GM18907 (cell line): ENCODE measurements around the gene TSPAN10.
"Not testable (repeated sequence)": the region's sequence is repeated elsewhere in the genome, so short reads cannot be mapped to it uniquely, and the experiment has no call there.

Experiments
- ATAC-seq: cut with Tn5 transposase; IDR thresholded peaks from one replicate; pipeline ENCODE4 v1.9.1; 2021; ENCODE audit warnings: mild to moderate bottlenecking, moderate library complexity; ENCODE audit not compliant: unreplicated experiment

Gene TSPAN10

DNA sequence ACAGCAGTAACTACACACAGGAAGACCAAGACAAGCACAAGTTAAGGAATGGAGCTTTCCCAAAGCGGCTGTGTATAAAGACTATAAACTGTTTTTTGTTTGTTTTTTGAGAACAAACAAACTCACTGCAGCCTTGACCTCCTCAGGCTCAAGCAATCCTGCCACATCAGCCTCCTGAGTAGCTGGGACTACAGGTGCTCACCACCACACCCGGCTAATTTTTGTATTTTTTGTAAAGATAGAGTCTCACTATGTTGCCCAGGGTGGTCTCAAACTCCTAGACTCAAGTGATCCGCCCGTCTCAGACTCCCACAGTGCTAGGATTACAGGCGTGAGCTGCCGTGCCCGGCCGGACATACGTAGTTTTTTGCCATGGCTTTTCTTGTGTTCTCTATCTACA is 23.4 kb downstream of the TSPAN10 start:
- ATAC-seq: no peak

DNA sequence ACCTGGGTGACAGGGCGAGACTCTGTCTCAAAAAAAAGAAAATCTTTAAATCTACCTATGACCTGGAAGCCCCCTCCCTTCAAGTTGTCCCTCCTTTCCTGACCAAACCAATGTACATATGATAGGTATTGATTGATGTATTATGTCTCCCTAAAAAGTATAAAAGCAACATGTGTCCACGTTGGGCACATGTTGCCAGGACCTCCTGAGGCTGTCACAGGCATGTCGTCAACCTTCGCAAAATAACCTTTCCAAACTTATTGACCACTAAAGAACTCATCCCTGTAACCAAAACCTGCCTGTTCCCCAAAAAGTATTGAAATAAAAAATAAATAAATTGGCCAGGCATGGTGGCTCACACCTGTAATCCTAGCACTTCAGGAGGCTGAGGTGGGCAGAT is 25.0 kb downstream of the TSPAN10 start:
- no peak for ATAC-seq

GRCh38 chr17:81664051-81664470 is 27.1 kb downstream of the TSPAN10 start:
- ATAC-seq: no peak

DNA sequence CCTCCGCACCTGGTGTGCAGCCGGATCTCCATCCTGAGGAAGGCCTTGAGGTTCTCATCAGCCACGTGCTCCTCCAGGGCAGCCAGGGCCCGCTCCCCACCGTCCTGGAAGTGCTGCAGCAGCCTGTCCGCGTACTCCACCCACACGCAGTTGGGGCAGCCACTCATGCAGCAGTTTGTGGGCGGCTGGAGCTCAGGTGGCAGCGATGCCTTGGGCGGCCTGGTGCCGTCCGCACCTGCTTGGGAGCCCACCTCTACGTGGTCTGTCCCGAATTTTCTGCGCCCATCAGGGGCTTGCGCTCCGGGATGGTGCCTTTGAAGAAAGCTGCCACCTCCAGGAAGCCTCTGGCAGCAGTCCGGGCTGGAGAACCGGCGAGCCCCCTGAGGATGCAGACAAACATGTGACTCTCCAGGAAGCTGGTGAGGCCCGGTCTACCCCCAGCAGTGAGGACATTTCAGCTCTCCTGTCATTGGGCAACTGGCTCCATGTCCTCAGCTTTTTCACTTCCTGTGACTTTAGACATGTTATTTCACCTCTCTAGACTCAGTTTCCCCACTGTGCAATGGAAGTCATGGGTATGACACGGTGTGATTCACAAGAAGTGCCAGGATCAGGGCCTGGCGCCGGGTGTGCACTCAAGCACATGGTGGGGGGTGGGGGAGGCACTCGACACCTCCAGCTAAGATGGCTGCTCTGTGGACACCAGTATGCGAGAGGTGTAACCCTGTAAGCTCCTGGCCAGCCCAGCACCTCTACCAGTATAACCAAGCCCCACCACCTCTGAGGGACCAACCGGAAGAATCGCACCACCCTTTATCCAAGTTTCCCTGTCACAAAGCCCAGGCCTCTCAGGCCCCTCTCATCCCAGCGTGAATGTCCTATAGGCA is 28.5 kb downstream of the TSPAN10 start:
- peak; percentile 9 for ATAC-seq

GRCh38 chr17:81666092-81666341 is 29.0 kb downstream of the TSPAN10 start:
- no peak for ATAC-seq

DNA sequence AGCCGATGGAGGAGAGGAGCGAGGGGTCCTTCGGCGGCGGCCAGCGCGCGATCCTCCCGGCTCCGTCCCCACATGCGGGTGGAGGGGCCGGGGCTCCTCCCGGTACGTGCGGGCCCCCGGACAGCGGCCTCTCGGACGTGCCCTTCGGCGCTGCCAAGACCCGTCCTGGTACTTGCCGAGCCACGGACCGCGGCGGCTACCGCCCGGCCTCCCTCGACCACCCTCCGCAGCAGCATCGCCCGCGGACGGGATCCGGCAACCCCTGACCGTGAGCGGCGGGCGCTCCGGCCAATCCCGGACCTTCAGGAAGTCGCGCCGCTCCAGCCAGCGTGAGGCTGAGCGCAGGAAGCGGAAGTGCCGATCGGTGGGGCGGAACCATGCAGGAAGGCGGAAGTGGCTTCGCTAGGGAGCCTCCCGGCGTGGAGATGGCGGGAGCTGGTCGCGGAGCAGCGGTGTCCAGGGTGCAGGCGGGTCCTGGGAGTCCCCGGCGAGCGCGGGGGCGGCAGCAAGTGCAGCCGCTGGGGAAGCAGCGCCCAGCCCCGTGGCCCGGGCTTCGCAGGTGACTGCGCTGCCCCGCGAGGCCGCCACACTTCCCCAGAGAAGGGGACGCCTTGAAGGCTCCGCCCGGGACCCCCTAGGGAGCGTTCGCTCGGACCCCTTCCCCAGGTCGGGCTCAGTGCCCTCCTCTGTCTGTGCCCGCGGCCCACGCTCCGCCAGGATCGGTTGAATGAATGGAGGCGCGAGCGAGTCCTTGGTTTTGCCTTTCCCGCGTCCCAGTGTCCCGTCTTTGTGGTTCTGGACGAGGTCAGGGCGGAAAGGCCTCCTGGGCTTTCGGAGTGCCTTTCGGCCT is 29.6 kb downstream of the TSPAN10 start, which contains the start of the genes CCDC137 and OXLD1:
CCDC137 (plus strand) TSS at position 396 of the 850 bp plus-strand sequence; CDS start at position 426, 30 bp downstream.
OXLD1 (minus strand) TSS at position 264 of the 850 bp plus-strand sequence; CDS start at position 236, 28 bp downstream.
- peak; percentile 90 for ATAC-seq

DNA sequence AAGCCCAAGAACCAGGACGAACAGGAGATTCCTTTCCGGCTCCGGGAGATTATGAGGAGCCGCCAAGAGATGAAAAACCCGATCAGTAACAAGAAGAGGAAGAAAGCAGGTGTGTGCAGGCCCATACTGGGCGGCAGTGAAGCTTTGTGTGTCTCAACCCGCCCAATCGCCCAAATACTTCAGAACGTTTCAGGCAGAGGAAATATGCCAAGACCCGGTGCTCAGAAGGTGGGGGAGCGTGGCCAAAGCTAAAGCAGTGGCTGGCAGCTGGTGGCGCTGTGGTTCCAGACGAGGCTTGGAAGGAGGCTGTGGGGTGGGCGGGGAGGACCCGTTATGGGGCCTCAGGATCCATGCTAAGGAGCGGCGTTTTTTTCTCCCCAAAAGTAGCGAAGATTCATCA is 30.8 kb downstream of the TSPAN10 start:
- ATAC-seq: no peak

DNA sequence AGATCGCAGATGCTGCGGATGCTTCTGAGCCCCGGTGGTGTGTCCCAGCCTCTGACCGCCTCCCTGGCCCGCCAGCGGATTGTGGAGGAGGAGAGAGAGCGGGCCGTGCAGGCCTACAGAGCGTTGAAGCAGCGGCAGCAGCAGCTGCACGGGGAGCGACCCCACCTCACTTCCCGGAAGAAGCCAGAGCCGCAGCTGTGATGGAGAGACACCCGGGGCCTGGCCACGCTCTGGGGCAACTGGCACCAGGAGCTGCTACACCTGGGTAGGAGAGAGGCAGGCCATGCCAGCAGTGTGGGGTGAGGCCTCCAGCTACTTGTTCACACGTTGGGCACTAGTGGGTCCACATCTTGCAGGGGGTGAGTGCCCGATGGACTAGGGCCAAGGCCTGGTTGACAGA is 35.5 kb downstream of the TSPAN10 start:
- ATAC-seq: no peak

DNA sequence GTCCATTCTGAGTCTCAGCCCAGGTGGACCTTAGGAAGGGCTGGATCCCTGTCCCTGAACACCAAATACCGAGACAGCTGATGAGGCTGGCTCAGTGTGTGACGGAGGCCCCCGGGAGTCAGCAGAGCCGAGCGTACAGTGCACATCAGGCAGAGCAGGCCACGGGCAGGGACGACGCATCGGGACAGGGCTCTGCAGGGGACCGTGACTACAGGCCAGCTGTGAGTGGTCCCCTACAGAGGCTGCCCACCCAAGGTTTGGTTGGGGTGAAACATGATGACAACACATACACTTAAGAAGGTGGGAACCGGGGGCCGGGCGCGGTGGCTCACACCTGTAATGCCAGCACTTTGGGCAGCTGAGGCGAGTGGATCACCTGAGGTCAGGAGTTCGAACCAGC is 36.0 kb downstream of the TSPAN10 start:
- ATAC-seq: no peak

GRCh38 chr17:81673561-81674258 is 36.7 kb downstream of the TSPAN10 start:
- no peak for ATAC-seq

DNA sequence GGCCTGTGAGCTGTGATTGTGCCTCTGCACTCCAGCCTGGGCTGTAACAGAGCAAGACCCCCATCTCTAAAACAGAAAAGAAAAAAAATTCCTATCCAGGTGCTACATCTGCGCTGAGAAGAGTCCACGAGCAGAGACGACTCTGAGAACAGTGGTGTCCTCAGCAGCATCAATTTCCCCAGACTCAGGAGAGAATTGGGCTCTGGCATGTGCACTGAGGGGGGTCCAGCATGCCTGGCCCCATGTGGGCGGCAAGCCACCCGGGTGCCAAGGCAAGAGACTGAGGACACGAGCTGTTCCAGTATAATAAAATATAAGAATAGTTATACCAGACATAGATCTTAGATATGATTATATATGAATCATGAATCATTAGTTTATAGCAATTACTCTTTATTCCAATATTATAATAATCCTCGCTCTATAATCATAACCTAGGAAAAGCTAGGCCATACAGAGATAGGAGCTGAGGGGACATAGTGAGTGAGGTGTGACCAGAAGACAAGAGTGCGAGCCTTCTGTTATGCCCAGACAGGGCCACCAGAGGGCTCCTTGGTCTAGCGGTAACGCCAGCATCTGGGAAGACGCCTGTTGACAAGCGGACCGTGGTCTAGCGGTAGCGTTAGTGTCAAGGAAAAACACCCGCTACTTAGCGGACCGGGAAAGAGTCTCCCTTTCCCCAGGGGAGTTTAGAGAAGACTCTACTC is 38.7 kb downstream of the TSPAN10 start:
- ATAC-seq: not testable (repeated sequence)

GRCh38 chr17:81676906-81677305 is 39.9 kb downstream of the TSPAN10 start:
- no peak for ATAC-seq

GRCh38 chr17:81680150-81680549 is 43.2 kb downstream of the TSPAN10 start:
- ATAC-seq: no peak

DNA sequence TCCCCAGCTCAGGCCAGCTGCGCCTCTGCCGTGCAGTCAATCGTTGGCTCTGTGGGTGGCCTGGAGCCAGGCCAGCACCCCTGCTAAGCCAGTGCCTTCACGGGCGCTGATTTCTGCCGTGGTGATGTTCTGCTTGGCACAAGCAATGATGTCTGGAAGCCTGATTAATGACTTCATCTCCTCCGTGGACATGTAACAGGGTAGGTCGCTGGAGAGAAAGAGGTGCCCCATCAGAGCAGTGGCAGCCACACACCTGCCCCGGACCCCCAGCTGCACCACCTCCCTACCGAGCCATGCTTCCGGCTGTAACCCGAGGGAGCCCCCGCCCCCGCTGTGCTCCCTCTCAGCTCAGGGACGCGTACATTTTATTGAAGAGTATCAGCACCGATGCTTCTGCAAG is 44.7 kb downstream of the TSPAN10 start:
- ATAC-seq: no peak

DNA sequence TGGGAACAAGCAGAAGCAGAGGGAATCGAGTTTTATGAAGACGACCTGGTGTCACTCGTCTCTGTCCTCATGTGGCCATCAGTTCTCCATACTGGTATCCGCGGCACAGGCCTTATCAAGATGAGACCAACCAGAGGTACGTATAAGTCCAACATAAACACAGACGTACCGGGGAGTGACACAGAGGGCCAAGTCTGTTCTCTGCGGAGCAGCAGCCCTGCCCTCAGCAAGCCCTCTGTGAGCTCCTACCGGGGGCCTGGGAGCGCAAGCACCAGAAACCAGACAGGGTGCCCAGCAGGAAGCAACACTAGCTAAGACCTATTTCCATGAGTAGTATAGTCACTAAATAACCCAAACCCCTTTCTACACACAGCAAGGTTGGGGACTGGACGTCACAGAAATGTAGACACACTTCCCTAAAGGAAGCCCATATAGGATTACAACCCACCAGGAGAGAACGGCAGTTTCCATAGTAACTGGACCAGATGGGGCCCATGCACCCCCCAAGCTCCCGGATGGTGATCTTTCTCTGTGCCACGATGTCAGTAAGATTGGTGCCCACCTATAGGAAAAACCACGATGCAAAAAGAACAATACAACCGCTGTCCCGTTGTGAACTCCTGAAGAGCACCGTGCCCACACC is 45.7 kb downstream of the TSPAN10 start:
- ATAC-seq: no peak

DNA sequence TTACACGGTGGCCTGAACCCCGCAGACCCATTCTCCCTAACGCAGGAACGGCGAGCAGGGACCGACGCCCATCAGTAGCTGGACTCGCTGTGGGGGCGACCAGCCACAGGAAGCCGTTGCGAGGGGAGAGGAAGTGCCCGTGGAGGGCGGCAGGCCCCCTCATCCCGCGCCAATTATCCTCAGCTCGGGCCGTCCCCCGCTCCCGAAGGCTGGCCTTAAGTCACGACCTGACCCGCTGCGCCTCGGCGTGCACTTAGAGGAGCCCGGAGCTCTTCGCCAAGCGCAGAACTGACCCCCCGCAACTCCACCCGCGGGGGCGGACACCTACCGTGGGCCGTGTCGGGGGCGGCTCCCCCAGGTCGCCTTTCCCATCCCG is 46.2 kb downstream of the TSPAN10 start:
- no peak for ATAC-seq

GRCh38 chr17:81683584-81684441 is 46.8 kb downstream of the TSPAN10 start, which contains the start of the genes ARL16 and HGS:
ARL16 (minus strand) TSS chr17:81683797; CDS start chr17:81683753, 44 bp downstream.
HGS (plus strand) TSS chr17:81684011; CDS start chr17:81684067, 56 bp downstream.
- peak; percentile 85 for ATAC-seq

DNA sequence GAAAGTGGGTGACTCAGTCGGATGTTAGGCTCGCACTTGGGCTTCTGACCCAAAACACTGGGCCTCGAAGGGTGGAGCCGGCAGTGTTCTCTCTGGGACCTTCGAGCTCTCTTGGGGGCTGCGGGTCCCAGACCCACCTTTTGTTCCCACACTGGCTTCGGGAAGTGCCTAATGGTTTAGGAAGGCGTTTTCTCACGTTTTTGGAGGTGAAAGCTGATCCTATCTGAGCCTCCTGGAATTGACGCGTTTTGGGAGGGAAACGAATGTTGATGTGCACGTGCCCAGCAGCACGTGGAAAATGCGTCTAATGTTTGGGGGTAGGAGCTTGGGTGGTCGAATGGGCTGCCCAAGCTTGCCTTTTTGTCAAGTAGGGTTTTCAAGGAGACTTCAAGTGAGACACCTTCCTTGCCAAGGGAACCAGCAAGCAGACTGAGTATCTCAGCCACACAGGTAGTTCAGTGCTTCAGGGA is 47.5 kb downstream of the TSPAN10 start:
- ATAC-seq: no peak

- no peak for ATAC-seq
These were observed 48.1 kb downstream of the TSPAN10 start for GRCh38 chr17:81685108-81685507.
